GM19455 (cell line): Measurements from ENCODE around the gene ATRX.
"Not testable (repeated sequence)": the region's sequence is repeated elsewhere in the genome, so short reads cannot be mapped to it uniquely, and the experiment has no call there.

Source experiments
- ATAC-seq: cut with Tn5 transposase; IDR thresholded peaks from one replicate; pipeline ENCODE4 v1.9.1; 2021; ENCODE audit not compliant: unreplicated experiment

ATRX gene

GRCh38 chrX:77785486-77786364 is at the start of gene ATRX:
Gene ATRX, minus strand, starts transcription at chrX:77786216. Its CDS starts 215 bp downstream, at chrX:77786001.
- peak; percentile 89 for ATAC-seq

- ATAC-seq = not testable (repeated sequence)
These were observed 45.5 kb upstream of the ATRX start for GRCh38 chrX:77831544-77831943.

GRCh38 chrX:77821989-77822388 is 36.0 kb upstream of the ATRX start:
- not testable (repeated sequence) for ATAC-seq

GRCh38 chrX:77820091-77820727 is 34.2 kb upstream of the ATRX start:
- ATAC-seq = no peak

- ATAC-seq = no peak
These were observed 28.2 kb upstream of the ATRX start for GRCh38 chrX:77814210-77814609.

- ATAC-seq = no peak
These were observed 16.2 kb upstream of the ATRX start for GRCh38 chrX:77802201-77802600.

- ATAC-seq = no peak
These were observed 9.1 kb upstream of the ATRX start for GRCh38 chrX:77795124-77795523.

GRCh38 chrX:77793946-77794345 is 7.9 kb upstream of the ATRX start:
- no peak for ATAC-seq

GRCh38 chrX:77788050-77788449 is 2.0 kb upstream of the ATRX start:
- ATAC-seq = no peak

- peak; percentile 17 for ATAC-seq
These were observed 307 bp upstream of the ATRX start for GRCh38 chrX:77786365-77786680.

GRCh38 chrX:77779695-77780094 is 6.3 kb downstream of the ATRX start:
- no peak for ATAC-seq

GRCh38 chrX:77776659-77777058 is 9.4 kb downstream of the ATRX start:
- no peak for ATAC-seq

- no peak for ATAC-seq
These were observed 14.4 kb downstream of the ATRX start for GRCh38 chrX:77771601-77772000.

GRCh38 chrX:77768787-77769186 is 17.2 kb downstream of the ATRX start:
- ATAC-seq = no peak

- ATAC-seq = not testable (repeated sequence)
These were observed 19.8 kb downstream of the ATRX start for GRCh38 chrX:77766212-77766611.

GRCh38 chrX:77755561-77755960 is 30.5 kb downstream of the ATRX start:
- no peak for ATAC-seq

- not testable (repeated sequence) for ATAC-seq
These were observed 32.1 kb downstream of the ATRX start for GRCh38 chrX:77753942-77754341.

- no peak for ATAC-seq
These were observed 36.3 kb downstream of the ATRX start for GRCh38 chrX:77749695-77750094.

GRCh38 chrX:77743720-77744119 is 42.3 kb downstream of the ATRX start:
- ATAC-seq = no peak

- ATAC-seq = no peak
These were observed 43.1 kb downstream of the ATRX start for GRCh38 chrX:77742788-77743476.

GRCh38 chrX:77740376-77740905 is 45.6 kb downstream of the ATRX start:
- no peak for ATAC-seq

- ATAC-seq = no peak
These were observed 52.7 kb downstream of the ATRX start for GRCh38 chrX:77733342-77733741.
